AG09319 (cell line): ENCODE data around the gene NTNG1.
"Not testable (repeated sequence)": the region's sequence is repeated elsewhere in the genome, so short reads cannot be mapped to it uniquely, and the experiment has no call there.

Experiments
- DNase-seq: peaks from one replicate; pipeline ENCODE4 v3.0.0-alpha.2; 2010; ENCODE audit warnings: low read depth; ENCODE audit errors: extremely low read depth
- CTCF ChIP-seq: IDR thresholded peaks from 2 replicates; pipeline ENCODE4 v1.5.1; 2011; ENCODE audit warnings: low read depth, mild to moderate bottlenecking, inconsistent platforms, low read length, moderate library complexity

Gene NTNG1

GRCh38 chr1:107225706-107226105, 84.9 kb downstream of the NTNG1 start:
- TF ChIP-seq CTCF = no peak
- DNase-seq = no peak

- no peak for TF ChIP-seq CTCF
- no peak for DNase-seq
These were observed 88.0 kb downstream of the NTNG1 start for GRCh38 chr1:107228704-107229371.

GRCh38 chr1:107229711-107230110, 88.9 kb downstream of the NTNG1 start:
- no peak for TF ChIP-seq CTCF
- DNase-seq = no peak

GRCh38 chr1:107230121-107230520, 89.3 kb downstream of the NTNG1 start:
- TF ChIP-seq CTCF = no peak
- DNase-seq = no peak

- DNase-seq = no peak
- no peak for TF ChIP-seq CTCF
These were observed 90.5 kb downstream of the NTNG1 start for GRCh38 chr1:107231291-107231690.

- no peak for DNase-seq
- no peak for TF ChIP-seq CTCF
These were observed 91.6 kb downstream of the NTNG1 start for GRCh38 chr1:107232426-107232825.

GRCh38 chr1:107236760-107237159, 95.9 kb downstream of the NTNG1 start:
- DNase-seq = not testable (repeated sequence)

GRCh38 chr1:107243461-107243860, 102.6 kb downstream of the NTNG1 start:
- DNase-seq = no peak
- no peak for TF ChIP-seq CTCF
